SK-N-SH treated with all-trans-retinoic acid at 6 μM for 48 hours (cell line): ENCODE results near the gene MBNL2.

Source experiments
- ATAC-seq: fragments of 200-7000 bp; cut with Tn5 transposase; 3 replicates; pipeline ENCODE4 v1.9.1; 2020; ENCODE audit warnings: mild to moderate bottlenecking, moderate library complexity
- BACH2 ChIP-seq: fragments of 250-450 bp; sonication (Bioruptor Pico); IDR thresholded peaks from 2 replicates; pipeline ENCODE4 v1.9.0; 2021; ENCODE audit warnings: mild to moderate bottlenecking, borderline replicate concordance
- CSDC2 ChIP-seq: fragments of 250-450 bp; sonication (Bioruptor Pico); IDR thresholded peaks from 2 replicates; pipeline ENCODE4 v1.5.0; 2020; ENCODE audit warnings: mild to moderate bottlenecking, moderate library complexity
- ESRRG ChIP-seq: fragments of 250-450 bp; sonication (Bioruptor Pico); IDR thresholded peaks from 2 replicates; pipeline ENCODE4 v1.6.1; 2021; ENCODE audit warnings: mild to moderate bottlenecking
- GLIS3 ChIP-seq: fragments of 250-450 bp; sonication (Bioruptor Pico); IDR thresholded peaks from 2 replicates; pipeline ENCODE4 v1.5.0; 2020; ENCODE audit warnings: mild to moderate bottlenecking, moderate library complexity
- ISL1 ChIP-seq: fragments of 250-450 bp; sonication (Bioruptor Pico); IDR thresholded peaks from 2 replicates; pipeline ENCODE4 v2.1.2; 2022; ENCODE audit warnings: mild to moderate bottlenecking, moderate library complexity
- OSR1 ChIP-seq: fragments of 250-450 bp; sonication (Bioruptor Pico); IDR thresholded peaks from 2 replicates; pipeline ENCODE4 v1.8.0; 2022; ENCODE audit warnings: moderate library complexity, mild to moderate bottlenecking, inconsistent platforms
- RARB ChIP-seq: fragments of 250-450 bp; sonication (Bioruptor Pico); IDR thresholded peaks from 2 replicates; pipeline ENCODE4 v1.8.0; 2021; ENCODE audit warnings: mild to moderate bottlenecking, moderate library complexity
- SNAI2 ChIP-seq: fragments of 250-450 bp; sonication (Bioruptor Pico); IDR thresholded peaks from 2 replicates; pipeline ENCODE4 v1.5.0; 2020; ENCODE audit warnings: mild to moderate bottlenecking, moderate library complexity
- TCF4 ChIP-seq: fragments of 250-450 bp; sonication (Bioruptor Pico); IDR thresholded peaks from 2 replicates; pipeline ENCODE4 v1.8.0; 2021; ENCODE audit warnings: mild to moderate bottlenecking, moderate library complexity, borderline replicate concordance
- TOX ChIP-seq: fragments of 250-450 bp; sonication (Bioruptor Pico); IDR thresholded peaks from 2 replicates; pipeline ENCODE4 v1.8.0; 2021; ENCODE audit warnings: mild to moderate bottlenecking, moderate library complexity, borderline replicate concordance
- ZC3H10 ChIP-seq: fragments of 250-450 bp; sonication (Bioruptor Pico); IDR thresholded peaks from 2 replicates; pipeline ENCODE4 v1.5.1; 2021; ENCODE audit warnings: mild to moderate bottlenecking, moderate library complexity
- ZFP3 ChIP-seq: fragments of 250-450 bp; sonication (Bioruptor Pico); IDR thresholded peaks from 2 replicates; pipeline ENCODE4 v1.5.0; 2020; ENCODE audit warnings: mild to moderate bottlenecking, moderate library complexity
- ZNF565 ChIP-seq: fragments of 450-650 bp; formaldehyde crosslinking; conservative IDR thresholded peaks from 2 replicates; pipeline ENCODE4 v1.5.0; 2020; ENCODE audit warnings: low read depth, mild to moderate bottlenecking, moderate library complexity
- ZNF8 ChIP-seq: fragments of 450-650 bp; formaldehyde crosslinking; IDR thresholded peaks from 2 replicates; pipeline ENCODE4 v1.5.0; 2020; ENCODE audit warnings: mild to moderate bottlenecking, moderate library complexity
- TF ChIP-seq, protein P1 (sequence below): fragments of 250-450 bp; sonication (Bioruptor Pico); IDR thresholded peaks from 2 replicates; pipeline ENCODE4 v1.5.1; 2021; ENCODE audit warnings: mild to moderate bottlenecking, moderate library complexity
- TF ChIP-seq, protein P2 (sequence below): fragments of 250-450 bp; sonication (Bioruptor Pico); IDR thresholded peaks from 2 replicates; pipeline ENCODE4 v1.5.0; 2020; ENCODE audit warnings: mild to moderate bottlenecking, moderate library complexity
- TF ChIP-seq, protein P3 (sequence below): fragments of 250-450 bp; sonication (Bioruptor Pico); IDR thresholded peaks from 2 replicates; pipeline ENCODE4 v1.8.0; 2020; ENCODE audit warnings: mild to moderate bottlenecking, moderate library complexity, borderline replicate concordance

The MBNL2 gene

DNA sequence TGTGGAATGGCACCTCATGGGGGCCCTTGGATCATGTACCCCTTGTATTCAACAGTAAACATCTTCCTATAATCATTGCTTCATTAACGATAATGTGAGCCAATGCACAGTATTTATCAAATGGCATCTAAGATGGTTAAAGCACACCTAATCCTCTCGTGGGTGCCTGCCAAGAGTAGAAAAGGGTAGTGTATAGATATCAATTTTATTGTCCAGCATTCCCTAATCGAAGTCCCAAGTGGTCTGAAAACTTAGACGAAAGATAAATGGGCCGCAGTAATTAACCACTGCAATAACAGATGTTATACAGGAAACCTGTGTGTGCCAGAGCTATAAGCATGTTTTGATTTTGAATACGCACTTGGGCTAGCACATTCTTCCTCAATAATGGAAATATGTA lies 667 bp upstream of the MBNL2 start:
- peak; percentile 2; the same call in 2 of the 3 replicates for ATAC-seq
- TF ChIP-seq, protein P1, sequence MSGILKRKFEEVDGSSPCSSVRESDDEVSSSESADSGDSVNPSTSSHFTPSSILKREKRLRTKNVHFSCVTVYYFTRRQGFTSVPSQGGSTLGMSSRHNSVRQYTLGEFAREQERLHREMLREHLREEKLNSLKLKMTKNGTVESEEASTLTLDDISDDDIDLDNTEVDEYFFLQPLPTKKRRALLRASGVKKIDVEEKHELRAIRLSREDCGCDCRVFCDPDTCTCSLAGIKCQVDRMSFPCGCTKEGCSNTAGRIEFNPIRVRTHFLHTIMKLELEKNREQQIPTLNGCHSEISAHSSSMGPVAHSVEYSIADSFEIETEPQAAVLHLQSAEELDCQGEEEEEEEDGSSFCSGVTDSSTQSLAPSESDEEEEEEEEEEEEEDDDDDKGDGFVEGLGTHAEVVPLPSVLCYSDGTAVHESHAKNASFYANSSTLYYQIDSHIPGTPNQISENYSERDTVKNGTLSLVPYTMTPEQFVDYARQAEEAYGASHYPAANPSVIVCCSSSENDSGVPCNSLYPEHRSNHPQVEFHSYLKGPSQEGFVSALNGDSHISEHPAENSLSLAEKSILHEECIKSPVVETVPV (CRISPR knock-in tag): no peak
- TF ChIP-seq RARB (CRISPR knock-in tag) (no peak), TOX (CRISPR knock-in tag) (no peak), ESRRG (no peak), OSR1 (CRISPR knock-in tag) (no peak), ZFP3 (CRISPR knock-in tag) (no peak), SNAI2 (CRISPR knock-in tag) (no peak)
- TF ChIP-seq, protein P2, sequence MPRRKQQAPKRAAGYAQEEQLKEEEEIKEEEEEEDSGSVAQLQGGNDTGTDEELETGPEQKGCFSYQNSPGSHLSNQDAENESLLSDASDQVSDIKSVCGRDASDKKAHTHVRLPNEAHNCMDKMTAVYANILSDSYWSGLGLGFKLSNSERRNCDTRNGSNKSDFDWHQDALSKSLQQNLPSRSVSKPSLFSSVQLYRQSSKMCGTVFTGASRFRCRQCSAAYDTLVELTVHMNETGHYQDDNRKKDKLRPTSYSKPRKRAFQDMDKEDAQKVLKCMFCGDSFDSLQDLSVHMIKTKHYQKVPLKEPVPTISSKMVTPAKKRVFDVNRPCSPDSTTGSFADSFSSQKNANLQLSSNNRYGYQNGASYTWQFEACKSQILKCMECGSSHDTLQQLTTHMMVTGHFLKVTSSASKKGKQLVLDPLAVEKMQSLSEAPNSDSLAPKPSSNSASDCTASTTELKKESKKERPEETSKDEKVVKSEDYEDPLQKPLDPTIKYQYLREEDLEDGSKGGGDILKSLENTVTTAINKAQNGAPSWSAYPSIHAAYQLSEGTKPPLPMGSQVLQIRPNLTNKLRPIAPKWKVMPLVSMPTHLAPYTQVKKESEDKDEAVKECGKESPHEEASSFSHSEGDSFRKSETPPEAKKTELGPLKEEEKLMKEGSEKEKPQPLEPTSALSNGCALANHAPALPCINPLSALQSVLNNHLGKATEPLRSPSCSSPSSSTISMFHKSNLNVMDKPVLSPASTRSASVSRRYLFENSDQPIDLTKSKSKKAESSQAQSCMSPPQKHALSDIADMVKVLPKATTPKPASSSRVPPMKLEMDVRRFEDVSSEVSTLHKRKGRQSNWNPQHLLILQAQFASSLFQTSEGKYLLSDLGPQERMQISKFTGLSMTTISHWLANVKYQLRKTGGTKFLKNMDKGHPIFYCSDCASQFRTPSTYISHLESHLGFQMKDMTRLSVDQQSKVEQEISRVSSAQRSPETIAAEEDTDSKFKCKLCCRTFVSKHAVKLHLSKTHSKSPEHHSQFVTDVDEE (CRISPR knock-in tag): no peak
- TF ChIP-seq, all 23 proteins: peak for 0

DNA sequence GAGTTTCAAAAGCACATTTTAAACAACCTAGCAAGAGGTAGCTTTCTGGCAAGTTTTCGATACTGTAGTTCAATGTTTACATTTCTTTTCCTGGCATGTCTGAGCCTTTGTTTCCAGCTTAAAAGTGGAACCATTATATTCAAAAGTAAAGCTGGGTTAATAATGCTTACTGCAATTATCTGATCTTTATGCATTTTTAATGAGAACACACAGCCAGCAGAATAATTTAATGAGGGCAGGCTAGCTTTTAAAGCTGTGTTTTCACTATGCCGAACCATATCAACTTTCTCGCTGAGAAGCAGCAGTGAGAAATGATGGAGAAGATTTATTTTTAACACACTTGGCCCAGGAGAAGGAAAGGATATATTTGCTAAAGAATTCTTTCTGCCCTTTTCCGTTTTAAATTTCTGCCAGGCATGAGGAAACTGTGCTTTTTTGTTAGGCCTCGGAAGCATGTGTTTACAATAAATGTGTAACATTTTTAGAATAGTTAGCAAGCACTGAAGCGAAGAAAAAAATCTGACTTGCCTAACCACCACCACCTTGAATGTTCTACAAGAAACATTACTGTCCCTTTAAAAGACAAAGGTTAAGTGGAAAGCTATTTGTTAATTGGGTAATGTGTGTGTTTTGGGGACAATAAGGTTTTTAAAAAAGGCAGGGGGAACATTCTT lies 1.0 kb downstream of the MBNL2 start:
- no peak for ATAC-seq
- no peak for TF ChIP-seq CSDC2 (CRISPR knock-in tag)
- peak; percentile 45; the same call in 1 of the 2 replicates for TF ChIP-seq SNAI2 (CRISPR knock-in tag)

DNA sequence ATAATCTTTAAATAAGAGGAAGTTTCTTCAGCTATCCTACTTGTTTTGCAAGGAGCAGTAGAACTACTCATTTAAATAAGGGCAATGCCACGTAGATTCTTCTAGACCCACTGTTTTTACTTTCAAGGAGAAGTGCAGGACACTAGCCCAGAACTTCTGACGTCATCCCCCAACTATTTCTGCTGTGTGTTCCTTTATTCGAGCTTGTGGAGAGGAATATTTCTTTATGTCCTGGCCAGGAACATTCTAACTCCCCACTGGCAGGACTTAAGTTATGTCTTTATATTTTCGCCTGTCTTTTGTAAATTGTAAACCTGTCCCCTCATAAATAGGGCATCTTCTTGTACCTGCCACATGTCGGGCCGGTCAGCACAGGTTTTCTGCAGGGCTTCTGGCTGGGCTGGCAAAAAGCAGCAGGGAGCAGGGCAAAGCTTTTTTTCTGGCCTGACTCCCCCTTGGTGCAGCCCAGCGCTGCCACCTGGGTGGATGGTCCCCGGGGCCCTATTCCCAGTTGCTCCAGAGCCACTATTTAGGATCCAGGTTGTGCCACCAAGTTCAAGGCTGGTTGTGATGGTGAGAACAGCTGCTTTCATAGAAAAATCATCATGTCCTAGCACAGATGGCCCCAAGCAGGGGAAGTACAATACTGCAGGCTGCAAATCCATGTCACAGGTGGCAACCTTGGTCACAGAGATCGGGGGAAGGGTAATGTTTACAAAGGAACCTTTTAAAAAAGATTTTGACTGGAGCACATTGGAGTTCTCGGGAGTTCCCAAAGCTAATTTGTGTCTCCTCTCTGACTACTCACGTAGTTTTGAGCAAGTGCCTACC lies 1.8 kb downstream of the MBNL2 start:
- peak; percentile 40 for ATAC-seq
- TF ChIP-seq ZNF8 (CRISPR knock-in tag) (no peak), TCF4 (CRISPR knock-in tag) (no peak), ISL1 (CRISPR knock-in tag) (0 out of 2 replicates have a peak, but pooled peaks have one; percentile 26)

DNA sequence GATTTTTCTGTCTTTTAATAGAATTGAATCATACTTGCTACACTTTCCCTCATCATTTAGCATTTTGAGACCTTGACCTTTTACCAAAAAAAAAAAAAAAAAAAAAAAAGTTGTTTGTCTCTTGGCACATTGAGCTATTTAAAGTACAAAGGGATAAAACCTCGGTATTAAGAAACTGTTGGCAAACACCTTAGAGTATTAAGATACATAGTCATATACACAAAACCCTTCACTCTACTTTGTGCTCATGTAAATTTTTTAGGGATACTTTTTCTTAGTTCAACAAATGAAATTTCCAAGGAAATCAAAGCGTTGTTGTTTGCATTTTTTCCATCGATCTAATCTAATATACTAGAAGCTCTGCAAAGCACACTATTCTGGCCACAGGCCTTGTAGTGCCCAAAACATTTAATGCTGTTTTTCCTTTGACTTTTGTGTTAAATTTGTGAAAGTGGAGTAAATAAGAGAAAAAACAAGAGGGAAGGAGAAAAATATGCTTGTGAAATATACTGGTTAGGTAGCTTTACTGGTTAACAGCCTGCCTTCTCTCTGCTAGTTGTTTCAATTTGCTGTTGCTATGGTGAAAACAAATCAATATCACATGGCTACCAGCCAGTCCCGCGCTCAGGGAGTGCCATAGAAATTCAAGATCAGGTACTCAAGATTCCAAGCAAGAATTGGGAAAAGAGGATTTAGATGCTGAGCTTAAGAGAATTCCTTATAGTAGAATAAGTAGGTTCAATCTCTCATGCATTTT lies 2.6 kb downstream of the MBNL2 start:
- no peak for TF ChIP-seq ZNF565
- TF ChIP-seq, protein P3, sequence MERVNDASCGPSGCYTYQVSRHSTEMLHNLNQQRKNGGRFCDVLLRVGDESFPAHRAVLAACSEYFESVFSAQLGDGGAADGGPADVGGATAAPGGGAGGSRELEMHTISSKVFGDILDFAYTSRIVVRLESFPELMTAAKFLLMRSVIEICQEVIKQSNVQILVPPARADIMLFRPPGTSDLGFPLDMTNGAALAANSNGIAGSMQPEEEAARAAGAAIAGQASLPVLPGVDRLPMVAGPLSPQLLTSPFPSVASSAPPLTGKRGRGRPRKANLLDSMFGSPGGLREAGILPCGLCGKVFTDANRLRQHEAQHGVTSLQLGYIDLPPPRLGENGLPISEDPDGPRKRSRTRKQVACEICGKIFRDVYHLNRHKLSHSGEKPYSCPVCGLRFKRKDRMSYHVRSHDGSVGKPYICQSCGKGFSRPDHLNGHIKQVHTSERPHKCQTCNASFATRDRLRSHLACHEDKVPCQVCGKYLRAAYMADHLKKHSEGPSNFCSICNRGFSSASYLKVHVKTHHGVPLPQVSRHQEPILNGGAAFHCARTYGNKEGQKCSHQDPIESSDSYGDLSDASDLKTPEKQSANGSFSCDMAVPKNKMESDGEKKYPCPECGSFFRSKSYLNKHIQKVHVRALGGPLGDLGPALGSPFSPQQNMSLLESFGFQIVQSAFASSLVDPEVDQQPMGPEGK (CRISPR knock-in tag): 0 out of 2 replicates have a peak, but pooled peaks have one; percentile 9
- ATAC-seq: no peak

DNA sequence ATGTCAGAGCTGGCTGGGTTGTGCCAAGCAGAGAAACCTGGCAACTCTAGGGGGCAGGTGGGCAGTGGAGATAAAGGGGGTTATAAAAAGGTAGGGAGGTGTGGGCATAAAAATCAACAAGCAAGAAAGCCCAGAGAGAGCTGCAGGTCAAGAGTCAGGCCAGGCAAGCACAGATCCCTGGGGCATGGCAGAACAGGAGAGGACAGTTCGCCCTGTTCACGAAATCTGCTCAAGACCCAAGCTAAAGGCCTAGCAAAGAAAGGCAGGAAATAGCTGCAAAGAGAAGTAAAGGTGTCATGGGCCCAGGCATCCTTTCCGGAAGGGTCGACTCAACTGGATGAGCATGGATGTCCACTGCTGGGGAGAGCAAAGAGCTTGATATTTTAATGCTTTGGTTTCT lies 3.4 kb downstream of the MBNL2 start:
- no peak for ATAC-seq
- TF ChIP-seq ZC3H10 (CRISPR knock-in tag): no peak
- no peak for TF ChIP-seq CSDC2 (CRISPR knock-in tag)
- no peak for TF ChIP-seq ZNF8 (CRISPR knock-in tag)

DNA sequence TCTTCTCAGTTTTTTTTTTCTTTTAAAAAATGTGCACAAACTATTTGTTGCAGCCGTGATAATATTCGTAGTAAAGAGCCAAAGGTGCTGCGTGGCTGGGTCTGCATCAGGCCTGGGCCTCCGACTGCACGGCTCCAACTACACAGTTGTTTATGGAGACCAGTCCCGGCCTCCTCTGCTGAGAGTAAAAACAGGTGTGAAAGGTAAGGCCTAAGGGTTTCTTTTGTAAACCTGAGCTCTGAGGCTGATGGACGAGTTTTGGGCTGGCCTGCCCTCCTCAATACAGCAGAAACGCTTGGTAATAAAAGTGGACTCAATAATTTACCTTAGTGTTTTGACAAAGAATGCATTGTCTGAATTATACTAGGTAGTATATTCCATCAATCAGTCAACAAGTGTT lies 3.9 kb downstream of the MBNL2 start:
- no peak for ATAC-seq
- TF ChIP-seq GLIS3 (CRISPR knock-in tag) (no peak), ZNF8 (CRISPR knock-in tag) (no peak), SNAI2 (CRISPR knock-in tag) (no peak), BACH2 (CRISPR knock-in tag) (no peak), TCF4 (CRISPR knock-in tag) (no peak), OSR1 (CRISPR knock-in tag) (no peak)
